Stimulated activated CD4-positive, alpha-beta T cell treated with anti-CD3 and anti-CD28 coated beads, Interleukin-4, amount 100 ng/mL, for 4 hours (primary cell): Measurements from ENCODE around the gene PALLD.

Source experiments
- DNase-seq, 2 experiments: peaks; one replicate each; pipeline ENCODE4 v3.0.0-alpha.2; 2020

The PALLD gene

GRCh38 chr4:168600796-168601583 lies 104.1 kb downstream of the PALLD start:
- no peak for DNase-seq

- DNase-seq = no peak
Observed at GRCh38 chr4:168601899-168602298, 105.0 kb downstream of the PALLD start.

GRCh38 chr4:168604496-168605373 lies 107.9 kb downstream of the PALLD start:
- DNase-seq = no peak

DNA sequence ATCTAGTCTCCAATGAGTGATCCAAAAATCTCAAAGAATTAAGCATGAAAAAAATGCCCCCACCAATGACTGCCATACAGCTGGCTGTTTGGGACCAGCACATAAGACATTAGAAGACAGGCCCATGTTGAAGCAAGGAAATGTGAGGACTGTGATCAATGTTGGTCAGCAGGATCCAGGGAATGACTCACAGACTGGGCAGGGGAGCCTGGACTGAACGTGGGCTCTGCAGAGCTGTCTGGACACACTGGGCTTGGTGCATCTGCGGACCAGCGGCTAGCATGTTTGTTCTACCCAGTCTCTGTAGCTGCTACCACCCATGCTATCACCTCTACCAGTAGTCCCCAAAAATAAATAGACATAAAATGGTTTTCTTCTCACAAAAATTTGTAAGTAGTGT lies 108.6 kb downstream of the PALLD start:
- no peak for DNase-seq

- no peak for DNase-seq
Observed at GRCh38 chr4:168607215-168607614, 110.4 kb downstream of the PALLD start.

GRCh38 chr4:168608771-168609170 lies 111.9 kb downstream of the PALLD start:
- DNase-seq = no peak

- no peak for DNase-seq
Observed at GRCh38 chr4:168609369-168609768, 112.5 kb downstream of the PALLD start.

- DNase-seq = no peak
Observed at GRCh38 chr4:168610911-168611530, 114.2 kb downstream of the PALLD start.

GRCh38 chr4:168612450-168613135 lies 115.7 kb downstream of the PALLD start:
- no peak for DNase-seq

- no peak for DNase-seq
Observed at GRCh38 chr4:168613869-168614268, 117.0 kb downstream of the PALLD start.

DNA sequence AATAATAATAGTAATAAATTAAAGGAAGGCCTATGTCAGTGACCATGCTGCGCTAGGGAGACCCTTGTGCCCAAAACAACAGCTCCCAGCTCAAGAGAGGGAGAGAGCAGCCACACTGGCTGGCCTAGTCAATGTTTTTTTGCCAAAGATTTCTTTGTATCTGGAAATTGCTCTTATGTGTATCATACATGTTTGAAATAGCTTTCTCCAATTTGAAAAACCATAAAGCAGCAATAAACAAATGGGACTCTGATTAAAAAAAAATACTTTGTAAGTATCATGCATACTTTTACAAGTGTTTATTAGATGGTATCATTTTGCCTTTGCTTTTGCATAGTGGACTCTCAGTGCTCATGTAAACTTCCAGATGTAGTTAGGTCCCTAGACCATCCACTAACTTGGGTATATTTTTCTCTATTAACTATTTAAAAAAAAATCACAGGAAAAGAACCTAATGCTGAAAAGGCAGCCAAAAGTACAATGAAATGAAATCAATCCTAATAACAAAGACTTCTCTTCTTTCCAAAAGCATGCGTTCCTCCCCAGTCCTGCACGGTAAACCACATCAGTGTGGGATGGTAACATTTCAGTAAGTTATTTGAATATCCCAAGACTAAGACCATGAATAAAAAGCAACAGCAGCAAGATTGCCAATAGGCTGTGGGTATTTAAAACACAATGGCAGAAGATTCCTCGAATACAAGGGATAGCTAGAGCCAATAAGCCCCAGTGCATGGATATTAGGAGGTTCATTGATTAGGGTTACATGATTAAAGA lies 117.6 kb downstream of the PALLD start:
- DNase-seq = no peak

- DNase-seq = no peak
Observed at GRCh38 chr4:168615294-168616065, 118.6 kb downstream of the PALLD start.

- DNase-seq = no peak
Observed at GRCh38 chr4:168618577-168619265, 121.9 kb downstream of the PALLD start.

- no peak for DNase-seq
Observed at GRCh38 chr4:168619266-168619631, 122.4 kb downstream of the PALLD start.

DNA sequence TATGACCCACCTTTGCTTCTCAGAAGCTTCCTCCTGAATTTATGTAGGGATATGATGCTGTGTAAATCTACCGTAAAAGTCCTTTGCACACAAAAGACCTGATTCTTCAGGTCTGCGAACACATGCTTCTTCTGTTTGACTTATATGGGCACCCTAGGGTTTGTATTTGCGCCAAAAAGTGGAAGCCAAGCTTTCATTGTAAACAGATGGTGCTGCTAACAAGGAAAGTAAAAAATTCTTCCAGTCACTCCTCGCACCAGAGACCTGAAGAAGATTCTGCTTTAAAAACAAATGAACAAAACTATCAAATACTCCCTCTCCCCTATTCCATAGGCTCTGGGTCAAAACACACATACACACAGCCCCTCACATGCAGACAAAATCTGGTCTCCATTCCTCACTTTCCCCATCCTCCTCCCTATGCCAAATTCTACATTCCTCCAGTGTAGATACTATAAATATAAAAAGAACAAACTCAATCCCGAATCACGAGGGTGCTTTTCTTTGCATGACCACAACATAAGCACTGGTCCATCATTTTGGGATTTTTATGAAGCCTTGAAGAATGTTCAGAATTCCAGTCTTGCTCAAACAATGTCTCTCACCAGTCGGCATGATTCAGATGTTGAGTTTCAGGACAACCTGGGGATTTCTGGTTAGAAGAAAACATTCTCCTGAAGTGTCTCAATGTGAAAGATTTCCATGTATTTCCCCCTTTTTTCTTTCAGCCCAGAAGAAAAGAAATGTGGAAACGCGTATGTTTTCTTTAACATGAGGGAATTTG lies 125.1 kb downstream of the PALLD start:
- DNase-seq = no peak

- no peak for DNase-seq
Observed at GRCh38 chr4:168622600-168622999, 125.7 kb downstream of the PALLD start.

DNA sequence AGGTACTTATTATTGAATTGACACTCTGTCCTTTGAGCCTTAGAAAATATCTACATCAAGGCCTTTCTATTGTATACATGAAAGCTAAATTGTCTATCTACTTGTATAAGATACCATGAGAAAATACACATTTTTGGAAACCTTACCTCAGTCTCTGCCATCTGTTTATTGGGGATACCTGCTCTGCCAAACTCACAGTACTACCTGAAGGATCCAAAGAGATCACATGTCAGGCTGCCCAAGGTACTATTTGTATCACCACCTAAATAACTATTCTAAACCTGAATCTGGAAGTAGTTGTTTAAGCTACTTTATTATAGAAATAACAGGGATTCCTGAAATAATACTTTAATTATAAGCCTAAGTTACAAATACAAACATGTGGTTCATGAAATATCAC lies 126.2 kb downstream of the PALLD start:
- DNase-seq = no peak

GRCh38 chr4:168623484-168623883 lies 126.6 kb downstream of the PALLD start:
- DNase-seq = no peak

GRCh38 chr4:168628251-168628650 lies 131.4 kb downstream of the PALLD start:
- DNase-seq = no peak

- no peak for DNase-seq
Observed at GRCh38 chr4:168629566-168629965, 132.7 kb downstream of the PALLD start.
